GM12891 (cell line): Measurements from ENCODE around the gene CADM1.
"Not testable (repeated sequence)": the region's sequence is repeated elsewhere in the genome, so short reads cannot be mapped to it uniquely, and the experiment has no call there.

Source experiments
- DNase-seq: peaks from one replicate; pipeline ENCODE4 v3.0.0; 2011; ENCODE audit warnings: low spot score; ENCODE audit not compliant: insufficient read length
- FAIRE-seq: peaks from 2 replicates; lab custom pipeline; 2011; peaks lifted over from hg19 to GRCh38; lab: Jason Lieb, UNC
- PAX5 ChIP-seq: IDR thresholded peaks from 2 replicates; pipeline ENCODE4 v1.6.1; 2011; ENCODE audit warnings: low read length, moderate library complexity, mild to moderate bottlenecking; ENCODE audit not compliant: insufficient read depth, severe bottlenecking
- POLR2A ChIP-seq: IDR thresholded peaks from 2 replicates; pipeline ENCODE4 v1.6.1; 2011; ENCODE audit warnings: low read depth, low read length, control low read depth
- POLR2AphosphoS5 ChIP-seq: IDR thresholded peaks from 2 replicates; pipeline ENCODE4 v1.6.1; 2011; ENCODE audit warnings: low read depth, low read length, control low read depth
- POU2F2 ChIP-seq: IDR thresholded peaks from 2 replicates; pipeline ENCODE4 v1.6.1; 2011; ENCODE audit warnings: low read depth, mild to moderate bottlenecking, control low read depth, low read length, moderate library complexity
- SPI1 ChIP-seq: IDR thresholded peaks from 2 replicates; pipeline ENCODE4 v1.6.1; 2011; ENCODE audit warnings: low read depth, low read length, control low read depth
- TAF1 ChIP-seq: IDR thresholded peaks from 2 replicates; pipeline ENCODE4 v1.6.1; 2011; ENCODE audit warnings: low read depth, low read length, control low read depth

Gene CADM1

DNA sequence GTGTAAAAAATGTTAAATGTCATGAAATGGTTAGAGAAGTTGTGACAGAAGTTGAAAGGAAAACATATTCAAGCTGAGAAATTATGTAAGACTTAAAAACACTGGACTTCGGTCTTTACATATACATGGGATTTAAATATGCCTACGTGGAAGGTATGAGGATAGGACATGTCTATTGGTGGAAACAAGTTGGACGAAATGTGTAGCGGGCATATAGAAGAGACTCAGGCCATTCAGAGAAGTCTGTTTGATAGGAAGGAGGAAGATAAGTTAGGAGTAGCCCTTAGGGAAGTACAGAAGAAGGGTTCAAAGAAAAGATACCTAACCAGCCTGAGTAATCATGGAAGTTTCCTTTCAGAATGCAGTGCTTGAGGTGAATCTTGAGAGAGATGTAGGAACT is 14.7 kb downstream of the CADM1 start:
- FAIRE-seq (no peak), DNase-seq (no peak)
- TF ChIP-seq TAF1: no peak
- TF ChIP-seq POU2F2: no peak
- no peak for TF ChIP-seq POLR2AphosphoS5

DNA sequence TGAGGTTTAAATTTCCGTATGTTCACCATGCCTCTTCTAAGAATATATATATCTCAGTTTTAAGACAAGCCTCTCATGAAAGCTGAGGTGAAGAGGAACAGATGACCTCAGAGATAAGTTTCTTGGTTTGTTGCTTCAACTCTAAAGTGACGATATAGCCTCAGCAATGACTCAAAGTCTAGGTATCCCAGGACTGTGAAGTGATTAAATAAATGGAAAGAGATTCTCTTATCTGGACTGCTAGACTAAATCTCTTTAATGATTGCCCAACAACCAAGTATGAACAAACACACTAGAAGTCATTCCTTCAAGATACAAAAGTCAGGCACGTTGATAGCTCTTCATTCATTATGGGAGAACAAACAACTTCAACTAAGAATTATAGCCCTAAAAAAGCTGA is 15.3 kb downstream of the CADM1 start:
- no peak for DNase-seq
- FAIRE-seq: no peak
- TF ChIP-seq POU2F2 (no peak), TAF1 (no peak), SPI1 (no peak), POLR2A (no peak), POLR2AphosphoS5 (no peak), PAX5 (no peak)

DNA sequence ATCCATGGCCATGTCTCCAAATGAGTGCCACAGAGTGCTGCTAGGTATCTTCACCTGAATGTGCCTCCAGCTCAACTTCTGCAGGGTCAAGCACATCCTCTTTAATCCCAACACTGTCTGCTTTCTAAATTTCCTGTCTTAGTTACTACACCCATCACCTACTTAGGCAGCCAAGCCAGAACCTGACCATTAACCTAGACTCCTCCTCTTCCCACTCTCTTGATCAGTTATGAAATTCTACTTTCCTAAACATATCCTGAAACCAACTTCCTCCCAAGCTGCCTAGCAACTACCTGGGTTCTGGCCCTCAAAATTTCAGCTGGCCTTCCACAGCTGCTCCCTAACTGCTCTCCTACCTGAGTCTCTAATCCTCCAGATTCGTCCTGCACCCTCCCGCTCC is 22.7 kb downstream of the CADM1 start:
- FAIRE-seq (no peak), DNase-seq (no peak)
- TF ChIP-seq SPI1 (no peak), POLR2A (no peak), TAF1 (no peak), POLR2AphosphoS5 (no peak), POU2F2 (no peak), PAX5 (no peak)

DNA sequence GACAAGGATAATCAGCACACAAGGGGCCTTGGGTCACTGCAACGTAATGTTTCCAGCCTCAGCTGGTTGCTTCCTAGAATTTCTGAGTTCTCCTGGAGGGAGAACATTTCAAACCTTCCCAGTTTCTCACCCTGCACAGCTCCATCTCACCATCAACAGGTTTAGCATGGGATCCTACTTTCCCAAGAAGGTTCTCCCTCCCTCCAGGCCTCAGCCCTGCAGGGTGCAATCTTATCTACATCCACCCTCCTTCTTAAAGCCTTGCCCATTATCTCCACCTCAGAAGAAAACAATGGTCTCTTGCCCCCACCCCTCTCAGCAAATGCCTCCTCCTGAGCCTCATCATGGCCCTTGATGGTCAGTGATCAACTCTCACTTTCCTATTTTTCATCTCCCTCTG is 23.6 kb downstream of the CADM1 start:
- FAIRE-seq: no peak
- TF ChIP-seq POLR2AphosphoS5: no peak
- TF ChIP-seq POU2F2: no peak
- no peak for TF ChIP-seq POLR2A
- no peak for TF ChIP-seq SPI1
- TF ChIP-seq TAF1: no peak
- TF ChIP-seq PAX5: no peak
- no peak for DNase-seq

DNA sequence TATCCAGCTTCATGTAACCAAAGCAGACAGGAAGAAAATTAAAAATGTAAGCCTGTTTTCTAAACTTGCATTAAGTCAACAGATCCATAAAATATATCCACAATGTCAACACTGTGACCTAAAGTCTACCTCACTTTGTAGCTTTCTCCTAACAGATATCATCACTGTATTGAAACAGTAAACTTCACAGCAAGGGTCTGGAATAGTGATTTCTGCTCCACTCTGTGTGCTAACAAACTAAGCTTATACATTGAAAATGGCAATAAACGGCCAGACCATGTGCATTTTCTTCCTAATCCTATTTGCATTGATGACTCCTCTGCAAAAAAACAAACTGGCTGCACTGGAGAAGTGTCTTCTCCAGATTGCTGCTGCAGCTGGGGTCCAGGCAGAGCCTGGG is 26.8 kb downstream of the CADM1 start:
- FAIRE-seq (no peak), DNase-seq (no peak)
- TF ChIP-seq TAF1 (no peak), PAX5 (no peak), POU2F2 (no peak), POLR2A (no peak), POLR2AphosphoS5 (no peak), SPI1 (no peak)

DNA sequence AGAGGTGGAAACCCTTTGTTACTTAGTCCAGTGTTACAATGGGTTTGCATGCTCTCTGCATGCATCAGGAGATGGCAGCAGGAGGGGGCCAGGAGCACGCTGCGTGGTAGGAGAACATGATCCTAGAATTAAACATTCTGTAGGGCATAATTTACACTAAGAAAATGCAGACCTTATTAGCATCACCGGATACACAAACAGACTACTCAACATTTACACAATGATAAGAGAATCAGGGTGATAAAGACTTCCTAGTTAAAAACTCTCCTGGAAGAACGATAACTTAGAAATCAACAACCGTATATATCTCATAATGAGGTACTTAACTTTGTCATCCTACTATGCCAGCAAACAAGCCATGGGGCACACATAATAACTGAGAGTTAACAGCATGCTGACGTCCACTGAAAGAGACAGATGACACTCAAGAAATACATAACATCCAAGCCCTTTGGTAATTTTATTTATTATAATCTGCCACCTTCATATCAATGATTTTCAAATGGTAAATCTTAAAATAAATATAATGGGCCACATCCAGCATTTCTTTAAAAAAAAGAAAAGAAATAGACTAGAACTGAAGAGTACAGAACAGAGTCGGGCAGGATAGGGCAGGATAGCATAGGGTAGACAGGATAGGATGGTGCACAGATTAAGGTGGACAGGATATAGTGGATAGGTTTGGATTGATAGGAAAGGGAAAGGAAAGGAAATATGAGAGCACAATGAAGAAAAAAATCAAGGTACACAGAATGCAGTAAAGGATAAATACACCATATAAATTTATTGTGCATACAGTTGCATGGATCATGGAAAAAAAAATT is 27.5 kb downstream of the CADM1 start:
- FAIRE-seq: no peak

DNA sequence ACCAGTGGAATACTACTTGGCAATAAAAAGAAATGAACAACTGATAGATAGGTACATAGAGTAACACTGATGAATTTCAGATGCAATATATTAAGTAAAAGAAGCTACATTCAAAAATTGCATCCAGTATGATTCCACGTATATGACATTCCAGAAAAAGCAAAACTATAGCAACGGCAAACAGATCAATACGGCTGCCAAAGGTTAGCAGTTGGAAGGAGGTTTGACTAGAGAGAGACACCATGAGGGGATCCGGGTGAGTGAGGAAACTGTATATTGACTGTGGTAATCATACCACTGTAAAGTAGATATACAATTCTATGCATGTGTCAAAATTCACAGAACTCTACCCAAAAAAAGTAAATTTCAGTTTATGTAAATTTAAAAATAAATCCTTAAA is 28.7 kb downstream of the CADM1 start:
- TF ChIP-seq TAF1 (no peak), POLR2AphosphoS5 (no peak)
- no peak for DNase-seq
- no peak for FAIRE-seq

More for the DNA sequence above, 27.5 kb downstream of the CADM1 start:
- no peak for DNase-seq
- TF ChIP-seq SPI1 (no peak), PAX5 (no peak), POLR2A (no peak), TAF1 (no peak), POU2F2 (no peak), POLR2AphosphoS5 (no peak)

DNA sequence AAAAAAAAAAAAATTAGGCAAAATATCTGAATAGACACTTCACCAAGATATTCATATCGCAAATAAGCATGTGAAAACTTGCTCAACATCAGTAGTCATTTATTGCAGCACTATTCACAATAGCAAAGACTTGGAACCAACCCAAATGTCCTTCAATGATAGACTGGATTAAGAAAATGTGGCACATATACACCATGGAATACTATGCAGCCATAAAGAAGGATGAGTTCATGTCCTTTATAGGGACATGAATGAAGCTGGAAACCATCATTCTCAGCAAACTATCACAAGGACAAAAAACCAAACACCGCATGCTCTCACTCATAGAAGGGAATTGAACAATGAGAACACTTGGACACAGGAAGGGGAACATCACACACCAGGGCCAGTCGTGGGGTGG is 29.9 kb downstream of the CADM1 start:
- not testable (repeated sequence) for FAIRE-seq, DNase-seq

DNA sequence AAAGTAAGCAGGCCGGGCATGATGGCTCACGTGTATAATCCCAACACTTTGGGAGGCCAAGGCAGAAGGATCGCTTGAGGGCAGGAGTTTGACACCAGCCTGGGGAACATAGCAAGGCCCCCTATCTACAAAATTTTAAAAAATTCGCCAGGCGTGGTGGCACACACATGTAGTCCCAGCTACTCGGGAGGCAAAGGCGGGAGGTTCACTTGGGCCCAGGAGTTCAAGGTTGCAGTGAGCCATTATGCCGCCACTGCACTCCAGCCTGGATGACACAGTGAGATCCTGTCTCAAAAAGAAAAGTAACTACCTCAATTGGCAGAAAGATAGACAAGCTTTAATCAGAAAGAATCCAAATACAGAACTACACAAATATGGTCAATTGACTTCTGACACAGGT is 31.0 kb downstream of the CADM1 start:
- no peak for FAIRE-seq
- TF ChIP-seq POLR2AphosphoS5 (no peak), TAF1 (no peak), POLR2A (no peak), SPI1 (no peak), PAX5 (no peak), POU2F2 (no peak)

DNA sequence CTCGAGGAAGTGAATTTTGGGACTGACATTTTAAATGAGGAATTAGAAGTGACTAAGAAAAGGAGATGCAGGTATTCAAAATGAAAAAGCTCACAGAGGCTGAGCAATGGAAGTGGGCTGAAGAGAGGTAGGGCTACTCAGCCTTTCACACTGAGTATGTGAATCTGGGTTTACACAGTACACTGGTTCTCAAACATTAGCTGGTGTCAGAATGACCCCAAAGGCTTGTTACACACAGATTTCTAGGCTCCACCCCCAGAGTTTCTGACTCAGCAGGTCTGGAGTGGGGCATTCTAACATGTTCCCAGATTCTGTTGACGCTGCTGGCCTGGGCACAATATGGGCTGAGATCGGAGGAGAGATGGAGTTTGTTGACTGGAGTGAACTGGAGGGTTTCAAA is 32.8 kb downstream of the CADM1 start:
- no peak for DNase-seq
- no peak for TF ChIP-seq POLR2AphosphoS5
- no peak for TF ChIP-seq PAX5
- TF ChIP-seq SPI1: no peak
- TF ChIP-seq POU2F2: no peak
- no peak for TF ChIP-seq POLR2A
- TF ChIP-seq TAF1: no peak
- no peak for FAIRE-seq

More for the DNA sequence above, 31.0 kb downstream of the CADM1 start:
- DNase-seq: no peak
